Ovary (tissue), 9 donors: ENCODE data around the gene TPST1. TPM values are rescaled to one million over a fixed set of nuclear protein-coding genes. Genes with fewer than 3 reads are reported as not detected.

Experiments
- DNase-seq, 5 donors: peaks; one replicate each; pipeline ENCODE4 v3.0.0-alpha.2; 2019 to 2020
- H3K27ac ChIP-seq, 2 donors: fragments of 200-600 bp; one replicate each; pipeline versions ENCODE4 v1.5.1 to v1.8.0; 2019 to 2022
- H3K27me3 ChIP-seq: fragments of 200-600 bp; one replicate; pipeline ENCODE4 v1.8.0; 2022
- H3K36me3 ChIP-seq: fragments of 200-600 bp; sonication (generic); one replicate; pipeline ENCODE4 v1.5.1; 2019
- H3K4me1 ChIP-seq: one replicate; pipeline ENCODE4 v1.8.1; 2013; ENCODE audit warnings: mild to moderate bottlenecking, moderate library complexity; ENCODE audit not compliant: insufficient read depth
- H3K4me3 ChIP-seq: fragments of 200-600 bp; sonication (generic); one replicate; pipeline ENCODE4 v1.5.1; 2017
- H3K9me3 ChIP-seq, 2 donors: fragments of 200-600 bp in 1 of 2; sonication (generic) in 1 of 2; one replicate each; pipeline versions ENCODE4 v1.5.1 to v1.8.1; 2013 to 2019; ENCODE audit warnings: mild to moderate bottlenecking in 1 of 2, moderate library complexity in 1 of 2
- CTCF ChIP-seq, 3 donors: fragments of 450-650 bp in 2 of 3; fragments of 200-600 bp in 1 of 3; IDR thresholded peaks; one replicate each; pipeline versions ENCODE4 v1.5.1 to v1.8.0; 2016 to 2022; ENCODE audit warnings: antibody characterized with exemption in 3 of 3, mild to moderate bottlenecking in 1 of 3
- EP300 ChIP-seq: sonication (generic); formaldehyde crosslinking; IDR thresholded peaks from one replicate; pipeline ENCODE4 v1.6.1; 2017; ENCODE audit warnings: antibody characterized with exemption
- POLR2A ChIP-seq: fragments of 450-650 bp; IDR thresholded peaks from one replicate; pipeline ENCODE4 v1.6.1; 2017; ENCODE audit warnings: antibody characterized with exemption, mild to moderate bottlenecking, moderate library complexity
- WGBS, 3 donors: extraction: QIAGEN DNeasy Blood & Tissue Kit in 1 of 3; methylation state at CpG; one replicate each; pipeline versions ENCODE4 v1.1.5 to v1.1.7; 2013 to 2017; 5-methylcytosine and 5-hydroxymethylcytosine counted together
- intact Hi-C, 4 donors: fragments of 100-400 bp; cut with DNase I; formaldehyde crosslinking; loops; one replicate each; pipeline versions ENCODE4 v1.11.0 to v1.15.1; 2022 to 2023
- polyA plus RNA-seq, 2 donors: library from polyadenylated mRNA; stranded (reverse); fragments of 200-250 nt in 1 of 2; fragments of 350-450 nt in 1 of 2; fragmentation: Illumina TruSeq in 1 of 2; extraction: RNeasy Lipid Tissue Mini Kit (QIAGEN cat#74804) in 1 of 2; gene quantifications; one replicate each; pipeline ENCODE4 v1.2.3, GENCODE V29; 2013 to 2014
- total RNA-seq, 7 donors: library from RNA; depleted of rRNA in 2 of 7; stranded (reverse); fragments of >200 nt in 2 of 7; fragmentation: NEBNext Ultra II Directional in 3 of 7; extraction: Animal tissue kit (Norgen Biotek cat#: 25700) in 3 of 7; gene quantifications; one replicate each; pipeline versions ENCODE4 v1.1.0 to v1.2.4, GENCODE V29; 2016 to 2023
- donor health status: DM: no; HTN: no; CAD: no; lungs with moderate emphysema.
- donor health status: DM: no; HTN: no; CAD: no.
- donor health status: Bipolar disorder and iron deficiency.
- donor health status: DM: yes; HTN: yes; CAD: no.
- donor health status: DM: no; HTN: no; CAD: no.
- donor health status: DM: yes; HTN: yes; CAD: no.

Gene TPST1
- total and polyA plus RNA-seq, 9 donors: 18.9 to 42.6 (median 30.3) TPM

- Histone ChIP-seq H3K9me3 (no peaks in the 10 kb centered on the region), H3K27ac (no peak overlapping the region), H3K27me3 (no peaks in the 10 kb centered on the region), H3K4me1 (no peaks in the 10 kb centered on the region), H3K36me3 (no peaks in the 10 kb centered on the region), H3K4me3 (no peak overlapping the region)
- intact Hi-C loops: no loop called here
- 97 to 100% (median 97%) methylated on average over 1 of the region's 1 CpG for WGBS, 3 donors
- no peak for TF ChIP-seq POLR2A
- no peak for TF ChIP-seq EP300
- TF ChIP-seq CTCF (IDR thresholded peaks at IDR 0.05): no peak
- no peak for DNase-seq
Observed at GRCh38 chr7:66163186-66163610, 41.9 kb upstream of the TPST1 start.

- Histone ChIP-seq H3K36me3 (no peaks in the 10 kb centered on the region), H3K27ac (no peak overlapping the region), H3K4me1 (no peaks in the 10 kb centered on the region), H3K4me3 (no peak overlapping the region), H3K9me3 (no peaks in the 10 kb centered on the region), H3K27me3 (no peaks in the 10 kb centered on the region)
- DNase-seq: no peak
- no peak for TF ChIP-seq EP300
- TF ChIP-seq POLR2A: no peak
- TF ChIP-seq CTCF (IDR thresholded peaks at IDR 0.05): no peak
- WGBS, 3 donors: 41 to 69% (median 59%) methylated on average over 7 of the region's 7 CpGs
- intact Hi-C loops: no loop called here
Observed at GRCh38 chr7:66164356-66164755, 40.8 kb upstream of the TPST1 start.

GRCh38 chr7:66167773-66168387 is 37.3 kb upstream of the TPST1 start:
- Histone ChIP-seq H3K4me3 (no peak overlapping the region), H3K27me3 (no peaks in the 10 kb centered on the region), H3K36me3 (no peaks in the 10 kb centered on the region), H3K9me3 (no peaks in the 10 kb centered on the region), H3K27ac (no peak overlapping the region), H3K4me1 (peaks cover 4% of the 10 kb centered on the region)
- intact Hi-C loops: no loop called here
- TF ChIP-seq CTCF (IDR thresholded peaks at IDR 0.05) (no peak), EP300 (no peak), POLR2A (no peak)
- DNase-seq: no peak
- WGBS, 3 donors: 62 to 72% (median 67%) methylated on average over 7 of the region's 7 CpGs

GRCh38 chr7:66169616-66170015 is 35.5 kb upstream of the TPST1 start:
- no peak overlapping the region for H3K27ac ChIP-seq
- no peaks in the 10 kb centered on the region for H3K27me3 ChIP-seq
- TF ChIP-seq EP300 (no peak), CTCF (IDR thresholded peaks at IDR 0.05) (no peak), POLR2A (no peak)
- no peak for DNase-seq
- intact Hi-C loops: no loop called here
- H3K36me3 ChIP-seq: no peaks in the 10 kb centered on the region
- 94 to 97% (median 97%) methylated on average over 2 of the region's 2 CpGs for WGBS, 3 donors
- no peaks in the 10 kb centered on the region for H3K9me3 ChIP-seq
- H3K4me3 ChIP-seq: no peak overlapping the region
- peaks cover 4% of the 10 kb centered on the region for H3K4me1 ChIP-seq
